GM18858 (cell line): ENCODE data around the gene FAM72A.
"Not testable (repeated sequence)": the region's sequence is repeated elsewhere in the genome, so short reads cannot be mapped to it uniquely, and the experiment has no call there.

Experiments
- ATAC-seq: cut with Tn5 transposase; IDR thresholded peaks from one replicate; pipeline ENCODE4 v1.9.1; 2021; ENCODE audit not compliant: unreplicated experiment

The FAM72A gene

GRCh38 chr1:206215600-206216392, 13.2 kb upstream of the FAM72A start:
- not testable (repeated sequence) for ATAC-seq

GRCh38 chr1:206210802-206211201, 8.2 kb upstream of the FAM72A start:
- ATAC-seq: not testable (repeated sequence)

- ATAC-seq: not testable (repeated sequence)
Observed at GRCh38 chr1:206205569-206205968, 2.9 kb upstream of the FAM72A start.

- not testable (repeated sequence) for ATAC-seq
Observed at GRCh38 chr1:206204871-206205270, 2.2 kb upstream of the FAM72A start.

GRCh38 chr1:206204159-206204511, 1.5 kb upstream of the FAM72A start:
- ATAC-seq: not testable (repeated sequence)

- ATAC-seq: not testable (repeated sequence)
Observed at GRCh38 chr1:206203364-206204158, 922 bp upstream of the FAM72A start, which contains the start of gene SRGAP2. Gene SRGAP2 (plus strand): TSS chr1:206203541. CDS start chr1:206205971, 2,430 bp downstream.

- ATAC-seq: not testable (repeated sequence)
Observed at GRCh38 chr1:206196748-206197424, 5.8 kb downstream of the FAM72A start.

- not testable (repeated sequence) for ATAC-seq
Observed at GRCh38 chr1:206195182-206195581, 7.5 kb downstream of the FAM72A start.

- not testable (repeated sequence) for ATAC-seq
Observed at GRCh38 chr1:206186826-206187225, 15.8 kb downstream of the FAM72A start.

GRCh38 chr1:206185778-206186177, 16.9 kb downstream of the FAM72A start:
- ATAC-seq: not testable (repeated sequence)

GRCh38 chr1:206183788-206184187, 18.9 kb downstream of the FAM72A start:
- not testable (repeated sequence) for ATAC-seq

- ATAC-seq: not testable (repeated sequence)
Observed at GRCh38 chr1:206182368-206183317, 20.0 kb downstream of the FAM72A start.

- not testable (repeated sequence) for ATAC-seq
Observed at GRCh38 chr1:206179666-206180065, 23.0 kb downstream of the FAM72A start.

GRCh38 chr1:206178061-206178989, 24.3 kb downstream of the FAM72A start:
- ATAC-seq: not testable (repeated sequence)

- not testable (repeated sequence) for ATAC-seq
Observed at GRCh38 chr1:206176114-206176502, 26.5 kb downstream of the FAM72A start.

GRCh38 chr1:206175459-206176113, 27.1 kb downstream of the FAM72A start:
- ATAC-seq: not testable (repeated sequence)

GRCh38 chr1:206174182-206174868, 28.3 kb downstream of the FAM72A start:
- ATAC-seq: not testable (repeated sequence)
